Astrocyte (in vitro differentiated cells and primary cell): Measurements from ENCODE around the gene NHLRC2. TPM values are rescaled to one million over a fixed set of nuclear protein-coding genes. Genes with fewer than 3 reads are reported as not detected.

ENCODE experiments used
- DNase-seq: peaks from one replicate; pipeline ENCODE4 v3.0.0-alpha.2; 2010; ENCODE audit warnings: low read depth
- FAIRE-seq: peaks from 2 replicates; lab custom pipeline; 2011; peaks lifted over from hg19 to GRCh38; lab: Jason Lieb, UNC
- H2AFZ ChIP-seq: 2 replicates; pipeline ENCODE4 v1.6.0; 2012; ENCODE audit warnings: low read depth, low read length, inconsistent platforms
- H3K27ac ChIP-seq: 2 replicates; pipeline ENCODE4 v1.5.1; 2011; ENCODE audit warnings: low read depth, low read length, inconsistent platforms
- H3K27me3 ChIP-seq: 2 replicates; pipeline ENCODE4 v1.6.0; 2011; ENCODE audit warnings: low read length, inconsistent platforms; ENCODE audit not compliant: insufficient read depth
- H3K36me3 ChIP-seq: 2 replicates; pipeline ENCODE4 v1.5.1; 2011; ENCODE audit warnings: low read length, inconsistent platforms; ENCODE audit not compliant: insufficient read depth
- H3K4me1 ChIP-seq: 2 replicates; pipeline ENCODE4 v1.5.1; 2011; ENCODE audit warnings: low read length, inconsistent platforms; ENCODE audit not compliant: insufficient read depth
- H3K4me2 ChIP-seq: 2 replicates; pipeline ENCODE4 v1.6.0; 2012; ENCODE audit warnings: low read length, inconsistent platforms
- H3K4me3 ChIP-seq: 2 replicates; pipeline ENCODE4 v1.5.1; 2011; ENCODE audit warnings: low read depth, mild to moderate bottlenecking, low read length, inconsistent platforms; ENCODE audit not compliant: insufficient read depth
- H3K79me2 ChIP-seq: 2 replicates; pipeline ENCODE4 v1.6.0; 2012; ENCODE audit warnings: mild to moderate bottlenecking, low read length, inconsistent platforms; ENCODE audit not compliant: insufficient read depth
- H3K9ac ChIP-seq: 2 replicates; pipeline ENCODE4 v1.6.0; 2012; ENCODE audit warnings: mild to moderate bottlenecking, low read length, inconsistent platforms
- H3K9me3 ChIP-seq: 2 replicates; pipeline ENCODE4 v1.5.1; 2012; ENCODE audit warnings: low read depth, mild to moderate bottlenecking, low read length, inconsistent platforms; ENCODE audit not compliant: insufficient read depth
- H4K20me1 ChIP-seq: 2 replicates; pipeline ENCODE4 v1.6.0; 2012; ENCODE audit warnings: low read length, inconsistent platforms; ENCODE audit not compliant: insufficient read depth
- H3K27ac Mint-ChIP-seq: one replicate; pipeline ENCODE4 v1.8.0; 2021; ENCODE audit warnings: mild to moderate bottlenecking, mixed read lengths; ENCODE audit not compliant: unreplicated experiment
- H3K27me3 Mint-ChIP-seq: one replicate; pipeline ENCODE4 v1.8.0; 2021; ENCODE audit warnings: low read depth, mixed read lengths; ENCODE audit not compliant: unreplicated experiment
- H3K36me3 Mint-ChIP-seq: one replicate; pipeline ENCODE4 v1.8.0; 2021; ENCODE audit warnings: low read depth, mixed read lengths; ENCODE audit not compliant: unreplicated experiment
- H3K4me1 Mint-ChIP-seq: one replicate; pipeline ENCODE4 v1.8.0; 2021; ENCODE audit warnings: low read depth, mixed read lengths; ENCODE audit not compliant: unreplicated experiment
- H3K4me3 Mint-ChIP-seq: one replicate; pipeline ENCODE4 v1.8.0; 2021; ENCODE audit warnings: mild to moderate bottlenecking, moderate library complexity, mixed read lengths; ENCODE audit not compliant: unreplicated experiment
- H3K9me3 Mint-ChIP-seq: one replicate; pipeline ENCODE4 v1.8.0; 2021; ENCODE audit warnings: mild to moderate bottlenecking, mixed read lengths; ENCODE audit not compliant: unreplicated experiment
- CTCF ChIP-seq: IDR thresholded peaks from 2 replicates; pipeline ENCODE4 v1.5.1; 2011; ENCODE audit warnings: low read depth, mild to moderate bottlenecking, inconsistent platforms, low read length, moderate library complexity; ENCODE audit not compliant: insufficient read depth
- EZH2 ChIP-seq: IDR thresholded peaks from 2 replicates; pipeline ENCODE4 v1.6.1; 2012; ENCODE audit warnings: mild to moderate bottlenecking, low read length, inconsistent platforms; ENCODE audit not compliant: insufficient read depth
- total RNA-seq: library from RNA; stranded (reverse); gene quantifications from 2 replicates; pipeline ENCODE4 v1.2.1, GENCODE V29; 2021

Gene NHLRC2
- total RNA-seq, 1 donor from 2014 or later: 16.9 TPM

- no peak for FAIRE-seq
- peaks cover 45% of the 10 kb centered on the region for H3K4me1 Mint-ChIP-seq
These were observed 102.6 kb downstream of the NHLRC2 start for GRCh38 chr10:113957013-113957412.

GRCh38 chr10:113958631-113959382, 104.3 kb downstream of the NHLRC2 start:
- H3K9me3 ChIP-seq: no peaks in the 10 kb centered on the region
- FAIRE-seq: peak; percentile 97
- Mint-ChIP-seq H3K9me3 (peaks cover 2% of the 10 kb centered on the region), H3K27ac (peak overlapping the region; percentile 95), H3K4me1 (peaks cover 46% of the 10 kb centered on the region), H3K36me3 (no peaks in the 10 kb centered on the region), H3K4me3 (no peak overlapping the region), H3K27me3 (no peaks in the 10 kb centered on the region)
- peak overlapping the region; percentile 61 for H3K27ac ChIP-seq
- peaks cover 20% of the 10 kb centered on the region for H3K4me1 ChIP-seq
- peak overlapping the region; percentile 13 for H3K4me3 ChIP-seq
- H3K27me3 ChIP-seq: no peaks in the 10 kb centered on the region
- TF ChIP-seq CTCF (no peak), EZH2 (no peak)
- no peaks in the 10 kb centered on the region for H3K36me3 ChIP-seq
- peak; percentile 93 for DNase-seq
- H2AFZ ChIP-seq: peak overlapping the region; percentile 33
- H4K20me1 ChIP-seq: no peaks in the 10 kb centered on the region
- H3K9ac ChIP-seq: peak overlapping the region; percentile 21
- H3K4me2 ChIP-seq: peak overlapping the region; percentile 64
- no peaks in the 10 kb centered on the region for H3K79me2 ChIP-seq

More at GRCh38 chr10:113957013-113957412, 102.6 kb downstream of the NHLRC2 start:
- Histone ChIP-seq H3K27me3 (no peaks in the 10 kb centered on the region), H3K27ac (no peak overlapping the region), H3K4me3 (no peak overlapping the region), H3K4me1 (peaks cover 20% of the 10 kb centered on the region), H3K9ac (no peak overlapping the region), H2AFZ (no peak overlapping the region), H3K9me3 (no peaks in the 10 kb centered on the region), H4K20me1 (no peaks in the 10 kb centered on the region), H3K36me3 (no peaks in the 10 kb centered on the region), H3K4me2 (peak overlapping the region; percentile 13), H3K79me2 (no peaks in the 10 kb centered on the region)
- no peak for TF ChIP-seq EZH2
- TF ChIP-seq CTCF: no peak
- Mint-ChIP-seq H3K9me3 (peaks cover 2% of the 10 kb centered on the region), H3K36me3 (no peaks in the 10 kb centered on the region), H3K27me3 (peaks cover 3% of the 10 kb centered on the region), H3K27ac (no peak overlapping the region), H3K4me3 (no peak overlapping the region)
- DNase-seq: peak; percentile 84

GRCh38 chr10:113959383-113959760, 104.9 kb downstream of the NHLRC2 start:
- Histone ChIP-seq H3K27ac (peak overlapping the region; percentile 21), H3K4me1 (peaks cover 20% of the 10 kb centered on the region), H3K27me3 (no peaks in the 10 kb centered on the region), H3K79me2 (no peaks in the 10 kb centered on the region), H4K20me1 (no peaks in the 10 kb centered on the region), H3K4me3 (no peak overlapping the region), H3K9me3 (no peaks in the 10 kb centered on the region), H3K9ac (peak overlapping the region; percentile 15), H3K4me2 (peak overlapping the region; percentile 64), H3K36me3 (no peaks in the 10 kb centered on the region), H2AFZ (no peak overlapping the region)
- Mint-ChIP-seq H3K4me3 (no peak overlapping the region), H3K4me1 (peaks cover 46% of the 10 kb centered on the region), H3K36me3 (no peaks in the 10 kb centered on the region), H3K27ac (peak overlapping the region; percentile 95), H3K9me3 (peaks cover 2% of the 10 kb centered on the region), H3K27me3 (no peaks in the 10 kb centered on the region)
- DNase-seq: no peak
- TF ChIP-seq EZH2: no peak
- TF ChIP-seq CTCF: no peak
- FAIRE-seq: no peak
